ENCODE data around the gene PLCB3. TPM values are rescaled to one million over a fixed set of nuclear protein-coding genes. Genes with fewer than 3 reads are reported as not detected.

Gene PLCB3
- total and polyA plus RNA-seq, 2 of the 13 experiments (the other 11 are each of a cell fraction or from before 2014, with no cell fraction given), result 7.5 to 13.8 TPM

- TF ChIP-seq SP140L (CRISPR knock-in tag; IDR thresholded peaks at IDR 0.05; ENCODE audit: borderline replicate concordance) (no peak), ZBTB39 (CRISPR knock-in tag; IDR thresholded peaks at IDR 0.05) (no peak), ZBED4 (CRISPR knock-in tag; IDR thresholded peaks at IDR 0.05; ENCODE audit: borderline replicate concordance) (no peak), ZBTB40 (IDR thresholded peaks at IDR 0.05) (no peak), ZBTB40 (CRISPR knock-in tag; IDR thresholded peaks at IDR 0.05) (no peak; the same call in 1 of the 2 replicates), ZFP36 (IDR thresholded peaks at IDR 0.05; ENCODE audit: borderline replicate concordance, low read depth, low read length, partially characterized antibody) (no peak), PAF1 (CRISPR knock-in tag; IDR thresholded peaks at IDR 0.05) (no peak), BCLAF1 (IDR thresholded peaks at IDR 0.05) (no peak), XBP1 (CRISPR knock-in tag; IDR thresholded peaks at IDR 0.05) (no peak)
Observed at GRCh38 chr11:64225608-64226506, 25.5 kb upstream of the PLCB3 start, which contains the start of the genes NUDT22 and TRPT1 (continued).
